SJSA1 (cell line): ENCODE results near the gene TEKT1. TPM values are rescaled to one million over a fixed set of nuclear protein-coding genes. Genes with fewer than 3 reads are reported as not detected.

Experiments used
- DNase-seq, 2 experiments: peaks; one replicate each; pipeline ENCODE4 v3.0.0-alpha.2; 2015 to 2020; ENCODE audit warnings: low spot score in 2 of 2, low read depth in 1 of 2
- H3K27ac ChIP-seq: fragments of 250-450 bp; sonication (Bioruptor Pico); 2 replicates; pipeline ENCODE4 v1.5.1; 2020; ENCODE audit warnings: mild to moderate bottlenecking, moderate library complexity
- H3K27me3 ChIP-seq: fragments of 250-450 bp; sonication (Bioruptor Pico); replicated peaks from 2 replicates; pipeline ENCODE4 v1.5.1; 2020; ENCODE audit warnings: mild to moderate bottlenecking, moderate library complexity
- H3K36me3 ChIP-seq: fragments of 250-450 bp; sonication (Bioruptor Pico); 2 replicates; pipeline ENCODE4 v1.5.1; 2020; ENCODE audit warnings: mild to moderate bottlenecking
- H3K4me1 ChIP-seq: fragments of 250-450 bp; sonication (Bioruptor Pico); replicated peaks from 2 replicates; pipeline ENCODE4 v1.6.1; 2021; ENCODE audit warnings: mild to moderate bottlenecking
- H3K4me3 ChIP-seq: fragments of 250-450 bp; sonication (Bioruptor Pico); 2 replicates; pipeline ENCODE4 v1.5.1; 2020; ENCODE audit warnings: mild to moderate bottlenecking
- H3K9me3 ChIP-seq: fragments of 250-450 bp; sonication (Bioruptor Pico); replicated peaks from 2 replicates; pipeline ENCODE4 v1.5.1; 2020; ENCODE audit warnings: mild to moderate bottlenecking
- total RNA-seq: library from RNA; depleted of rRNA; stranded (reverse); fragments of >200 nt; shearing (Covaris generic); gene quantifications from 2 replicates; pipeline ENCODE4 v1.2.3, GENCODE V29; 2014

The TEKT1 gene
- total RNA-seq, 1 experiment from 2014 or later = 0.03 TPM

GRCh38 chr17:6772016-6772415 lies 59.5 kb downstream of the TEKT1 start:
- no peak for DNase-seq
- H3K36me3 ChIP-seq = peaks cover 70% of the 10 kb centered on the region
- H3K4me1 ChIP-seq = no peaks in the 10 kb centered on the region
- H3K4me3 ChIP-seq = no peak overlapping the region
- H3K27me3 ChIP-seq = no peaks in the 10 kb centered on the region
- H3K27ac ChIP-seq = no peak overlapping the region
- peaks cover 2% of the 10 kb centered on the region for H3K9me3 ChIP-seq

- H3K4me3 ChIP-seq = no peak overlapping the region
- peaks cover 2% of the 10 kb centered on the region; the same call in 1 of the 2 replicates for H3K9me3 ChIP-seq
- peaks cover 82% of the 10 kb centered on the region for H3K36me3 ChIP-seq
- H3K27ac ChIP-seq = no peak overlapping the region
- DNase-seq = no peak
- no peaks in the 10 kb centered on the region for H3K4me1 ChIP-seq
- no peaks in the 10 kb centered on the region for H3K27me3 ChIP-seq
Observed at GRCh38 chr17:6768447-6768846, 63.1 kb downstream of the TEKT1 start.

DNA sequence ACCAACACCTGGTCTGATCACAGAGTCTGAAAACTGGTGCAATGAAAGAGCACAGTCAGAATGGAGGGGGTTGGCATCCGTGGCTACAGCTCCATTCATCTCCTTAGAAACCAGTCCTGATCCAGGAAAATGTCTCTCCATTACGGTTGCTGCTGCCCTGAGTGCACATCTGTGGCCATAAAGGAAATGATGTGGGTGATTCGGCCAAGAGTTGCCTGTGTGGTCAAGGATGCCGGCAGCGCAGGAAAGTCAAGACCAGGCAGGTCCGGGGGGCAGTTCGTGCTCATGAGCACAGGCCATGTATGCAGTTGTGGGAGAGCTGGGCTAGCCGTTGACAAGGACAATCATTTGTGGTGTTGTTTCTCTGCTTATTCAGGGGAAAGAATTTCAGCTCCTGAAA lies 69.8 kb downstream of the TEKT1 start:
- H3K27me3 ChIP-seq = no peaks in the 10 kb centered on the region
- no peaks in the 10 kb centered on the region for H3K9me3 ChIP-seq
- no peak overlapping the region for H3K27ac ChIP-seq
- no peak for DNase-seq
- H3K36me3 ChIP-seq = peaks cover 36% of the 10 kb centered on the region
- H3K4me3 ChIP-seq = no peak overlapping the region
- peaks cover 6% of the 10 kb centered on the region for H3K4me1 ChIP-seq

- Histone ChIP-seq H3K4me3 (no peak overlapping the region), H3K9me3 (no peaks in the 10 kb centered on the region), H3K27ac (no peak overlapping the region), H3K27me3 (no peaks in the 10 kb centered on the region), H3K36me3 (peaks cover 13% of the 10 kb centered on the region), H3K4me1 (peaks cover 40% of the 10 kb centered on the region)
- DNase-seq = no peak
Observed at GRCh38 chr17:6757747-6758146, 73.8 kb downstream of the TEKT1 start.

- Histone ChIP-seq H3K4me3 (peak overlapping the region; percentile 41), H3K4me1 (peaks cover 52% of the 10 kb centered on the region), H3K27me3 (no peaks in the 10 kb centered on the region), H3K27ac (peak overlapping the region; percentile 91), H3K9me3 (no peaks in the 10 kb centered on the region), H3K36me3 (peaks cover 13% of the 10 kb centered on the region)
- DNase-seq = peak in 1 of 2 experiments; percentile 9
Observed at GRCh38 chr17:6756425-6757031, 75.0 kb downstream of the TEKT1 start.

GRCh38 chr17:6755731-6756184 lies 75.8 kb downstream of the TEKT1 start, which contains the start of gene XAF1:
XAF1 (plus strand) TSS chr17:6756046; CDS start chr17:6756079, 33 bp downstream.
- Histone ChIP-seq H3K27ac (peak within 1 kb of the TSS; percentile 91), H3K4me1 (peaks cover 53% of the 10 kb centered on the region), H3K27me3 (no peaks in the 10 kb centered on the region), H3K4me3 (peak within 1 kb of the TSS; percentile 41), H3K9me3 (no peaks in the 10 kb centered on the region), H3K36me3 (peaks cover 10% of the 10 kb centered on the region)
- DNase-seq = peak; percentile 53 to 69

GRCh38 chr17:6755281-6755680 lies 76.2 kb downstream of the TEKT1 start:
- no peak for DNase-seq
- H3K4me1 ChIP-seq = peaks cover 53% of the 10 kb centered on the region
- peak overlapping the region; percentile 41 for H3K4me3 ChIP-seq
- no peaks in the 10 kb centered on the region for H3K27me3 ChIP-seq
- peaks cover 5% of the 10 kb centered on the region; the same call in 1 of the 2 replicates for H3K36me3 ChIP-seq
- H3K27ac ChIP-seq = peak overlapping the region; percentile 91
- no peaks in the 10 kb centered on the region for H3K9me3 ChIP-seq

GRCh38 chr17:6753546-6753945 lies 78.0 kb downstream of the TEKT1 start:
- H3K9me3 ChIP-seq = no peaks in the 10 kb centered on the region
- no peaks in the 10 kb centered on the region for H3K27me3 ChIP-seq
- peak overlapping the region; percentile 100 for H3K27ac ChIP-seq
- no peak for DNase-seq
- H3K36me3 ChIP-seq = no peaks in the 10 kb centered on the region
- H3K4me3 ChIP-seq = no peak overlapping the region
- H3K4me1 ChIP-seq = peaks cover 53% of the 10 kb centered on the region

DNA sequence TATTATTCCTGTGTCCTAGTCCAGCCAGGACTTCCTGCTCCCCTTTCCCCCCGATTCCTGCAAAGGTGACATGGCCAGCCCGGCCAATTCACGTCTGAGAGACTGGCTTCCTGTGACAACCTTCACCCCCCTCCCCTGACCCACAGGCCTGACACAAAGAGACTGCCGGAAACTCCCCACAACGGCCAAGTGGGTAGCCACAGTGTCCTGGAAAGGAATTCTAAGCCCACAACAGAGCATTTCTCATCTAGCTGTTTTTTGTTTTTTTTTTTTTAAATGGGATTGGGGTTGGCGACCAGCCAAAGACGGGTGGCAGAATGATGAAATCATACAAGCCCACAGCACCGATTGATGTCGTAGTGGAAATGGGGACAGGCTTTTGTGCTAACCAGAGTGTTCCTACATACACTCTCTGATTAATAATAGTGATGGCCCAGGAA lies 78.5 kb downstream of the TEKT1 start:
- peak; percentile 96 to 98 for DNase-seq
- no peaks in the 10 kb centered on the region for H3K9me3 ChIP-seq
- H3K4me3 ChIP-seq = no peak overlapping the region
- H3K4me1 ChIP-seq = peaks cover 53% of the 10 kb centered on the region
- no peaks in the 10 kb centered on the region for H3K36me3 ChIP-seq
- H3K27me3 ChIP-seq = no peaks in the 10 kb centered on the region
- peak overlapping the region; percentile 100 for H3K27ac ChIP-seq

DNA sequence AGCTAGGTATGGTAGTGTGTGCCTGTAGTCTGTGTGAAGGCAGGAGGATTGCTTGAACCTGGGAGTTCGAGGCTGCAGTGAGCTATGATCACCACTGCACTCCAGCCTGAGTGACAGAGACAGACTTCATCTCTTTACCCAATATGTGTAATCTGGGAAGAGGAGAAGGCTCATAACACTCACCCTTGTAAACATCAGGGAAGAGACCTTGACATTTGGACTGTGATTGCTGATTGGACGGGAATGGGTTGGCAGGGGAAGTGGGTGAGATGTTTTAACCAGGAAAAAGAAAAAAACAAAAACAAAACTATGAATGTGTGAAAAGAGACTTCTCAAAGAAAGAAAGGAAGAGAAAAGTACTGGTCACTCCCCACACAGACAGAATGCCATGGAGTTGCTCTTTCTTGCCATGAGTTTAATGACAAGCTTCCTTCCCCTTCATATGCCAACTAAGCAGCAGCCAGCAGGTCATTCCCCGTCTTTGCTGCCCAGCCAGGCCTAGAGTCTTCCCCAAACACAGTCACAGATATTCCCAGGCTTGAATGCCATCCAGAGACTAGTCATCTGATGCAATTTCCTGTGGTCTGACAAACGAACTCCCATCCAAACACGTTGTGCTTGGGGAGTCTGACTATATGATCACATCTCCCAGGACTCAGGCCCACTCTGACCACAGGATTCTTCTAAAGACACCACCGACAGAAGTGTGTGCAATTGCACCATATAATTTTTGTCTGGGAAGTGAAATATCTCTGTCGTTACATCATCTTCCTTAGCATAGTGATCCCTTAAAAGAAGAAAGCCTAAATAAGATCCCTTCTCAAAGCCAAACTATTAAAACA lies 79.2 kb downstream of the TEKT1 start:
- H3K27ac ChIP-seq = peak overlapping the region; percentile 100
- H3K4me1 ChIP-seq = peaks cover 52% of the 10 kb centered on the region
- H3K27me3 ChIP-seq = no peaks in the 10 kb centered on the region
- H3K4me3 ChIP-seq = no peak overlapping the region
- H3K9me3 ChIP-seq = no peaks in the 10 kb centered on the region
- peak; percentile 89 to 91 for DNase-seq
- no peaks in the 10 kb centered on the region for H3K36me3 ChIP-seq

GRCh38 chr17:6749519-6749918 lies 82.0 kb downstream of the TEKT1 start:
- Histone ChIP-seq H3K27ac (no peak overlapping the region), H3K9me3 (no peaks in the 10 kb centered on the region), H3K4me1 (peaks cover 24% of the 10 kb centered on the region), H3K36me3 (no peaks in the 10 kb centered on the region), H3K27me3 (no peaks in the 10 kb centered on the region), H3K4me3 (no peak overlapping the region)
- DNase-seq = peak in 1 of 2 experiments; percentile 4

GRCh38 chr17:6748617-6749016 lies 82.9 kb downstream of the TEKT1 start:
- Histone ChIP-seq H3K4me1 (peaks cover 20% of the 10 kb centered on the region), H3K4me3 (no peak overlapping the region)

More at GRCh38 chr17:6748617-6749016, 82.9 kb downstream of the TEKT1 start:
- Histone ChIP-seq H3K27me3 (peaks cover 2% of the 10 kb centered on the region; the same call in 1 of the 2 replicates), H3K9me3 (no peaks in the 10 kb centered on the region), H3K36me3 (no peaks in the 10 kb centered on the region), H3K27ac (no peak overlapping the region)
- no peak for DNase-seq
